GM18519 (cell line): ENCODE measurements around the gene SMPD2.
A peak's percentile ranks its signal among the peaks of the same experiment; 100 is the strongest.

ENCODE experiments used
- ATAC-seq: cut with Tn5 transposase; IDR thresholded peaks from one replicate; pipeline ENCODE4 v1.9.1; 2021; ENCODE audit warnings: mild to moderate bottlenecking, moderate library complexity; ENCODE audit not compliant: unreplicated experiment, low FRiP score

SMPD2 gene

DNA sequence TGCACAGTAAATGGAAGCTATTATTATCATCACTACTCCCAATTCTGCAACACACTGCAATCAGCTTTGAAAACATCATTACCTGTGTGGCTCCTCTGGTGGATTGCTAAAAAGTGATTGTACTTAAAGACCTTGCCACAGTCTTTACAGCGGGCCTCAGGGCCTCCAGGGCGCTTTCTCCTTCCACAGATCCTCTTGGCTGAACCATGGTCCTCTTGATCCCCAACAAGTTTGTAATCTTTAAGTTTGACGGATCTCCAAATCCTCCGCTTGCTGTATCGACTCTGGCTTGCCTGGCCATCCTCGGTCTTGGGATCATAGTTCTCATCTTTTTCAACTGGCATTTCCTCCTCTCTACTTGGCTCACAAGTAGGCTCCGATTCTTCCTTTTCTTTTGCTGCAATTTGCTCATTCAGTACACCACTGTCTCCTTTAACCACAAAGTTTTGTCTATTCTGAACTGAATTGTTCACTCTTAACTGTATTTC lies 40.5 kb downstream of the SMPD2 start:
- ATAC-seq = no peak

DNA sequence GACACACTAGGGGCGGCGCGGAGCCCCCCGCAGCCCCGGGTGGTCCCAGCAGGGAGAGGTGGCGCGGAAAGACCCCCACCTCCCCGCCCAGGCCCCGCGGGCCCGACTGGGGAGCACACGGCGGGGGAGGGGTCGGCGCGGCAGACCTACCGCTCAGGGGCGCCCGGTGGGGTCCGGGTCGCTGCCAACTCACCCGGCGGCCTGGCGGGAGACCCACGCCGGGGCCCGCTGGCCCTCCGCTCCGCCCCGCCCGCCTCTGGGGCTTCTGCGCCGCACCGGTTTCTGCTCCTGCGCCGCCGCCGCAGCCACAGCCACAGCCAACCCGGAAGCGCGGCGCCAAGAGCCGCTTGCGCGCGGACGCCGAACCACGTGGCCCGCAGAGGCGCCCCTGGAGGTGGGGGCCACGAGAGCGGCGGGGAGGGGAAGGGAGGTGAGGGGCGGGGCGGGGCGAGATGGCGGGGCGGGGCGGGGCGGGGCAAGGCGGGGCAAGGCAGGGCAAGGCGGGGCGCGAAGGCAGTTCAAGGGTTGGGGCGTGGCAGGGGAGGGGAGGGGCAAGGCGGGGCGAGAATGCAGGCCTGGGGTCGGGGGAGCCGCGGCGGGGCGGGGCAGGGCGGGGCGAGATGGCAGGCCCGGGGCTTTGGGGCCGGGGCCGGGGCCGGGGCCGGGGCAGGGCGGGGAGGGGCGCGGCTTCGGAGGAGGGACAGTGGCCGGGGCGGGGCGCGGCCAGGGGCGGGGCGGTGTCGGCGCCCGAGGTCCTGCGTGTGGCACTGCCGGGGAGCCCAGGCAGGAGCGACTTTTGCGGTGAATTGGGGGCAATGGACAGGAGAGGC lies 42.6 kb downstream of the SMPD2 start, which contains the start of gene ZBTB24:
ZBTB24 (minus strand) TSS at position 315 of the 830 bp plus-strand sequence. CDS start 1,193 bp downstream, outside the sequence.
- peak; percentile 88 for ATAC-seq

DNA sequence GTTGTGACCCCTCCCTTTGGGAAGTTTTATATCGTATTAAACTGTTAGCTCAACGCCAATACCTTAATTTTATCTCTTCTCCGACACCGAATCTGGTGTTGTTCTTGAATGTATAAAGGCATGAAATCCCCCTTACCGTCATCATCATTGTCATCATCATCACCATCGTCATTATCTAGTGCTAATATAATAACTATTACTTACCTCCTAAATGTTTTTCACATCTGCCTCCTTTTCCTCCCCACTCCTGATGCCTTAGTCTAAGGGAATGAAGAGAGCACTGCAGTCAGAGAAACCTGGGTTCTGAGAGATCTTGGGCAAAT lies 43.2 kb downstream of the SMPD2 start:
- ATAC-seq = no peak

DNA sequence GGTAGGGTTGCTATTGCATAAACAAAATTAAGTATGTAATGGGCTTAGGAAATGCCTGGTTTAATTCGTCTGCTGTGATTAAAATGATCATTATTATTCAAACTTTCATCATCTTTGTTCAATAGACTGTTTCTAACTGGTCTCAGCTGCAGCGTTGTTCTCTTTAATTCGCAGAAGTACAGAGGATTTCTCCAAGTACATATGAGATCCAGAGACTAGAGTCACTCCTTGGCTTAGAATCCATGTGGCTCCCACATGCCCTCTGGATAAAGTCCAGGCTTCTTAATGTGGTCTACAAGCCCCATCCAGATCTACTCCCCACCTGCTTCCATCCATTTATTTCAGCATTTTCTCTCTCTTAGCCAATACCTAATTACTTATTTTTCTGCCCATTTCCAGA lies 43.6 kb downstream of the SMPD2 start:
- no peak for ATAC-seq

GRCh38 chr6:109485266-109485935 lies 44.9 kb downstream of the SMPD2 start:
- ATAC-seq = no peak

DNA sequence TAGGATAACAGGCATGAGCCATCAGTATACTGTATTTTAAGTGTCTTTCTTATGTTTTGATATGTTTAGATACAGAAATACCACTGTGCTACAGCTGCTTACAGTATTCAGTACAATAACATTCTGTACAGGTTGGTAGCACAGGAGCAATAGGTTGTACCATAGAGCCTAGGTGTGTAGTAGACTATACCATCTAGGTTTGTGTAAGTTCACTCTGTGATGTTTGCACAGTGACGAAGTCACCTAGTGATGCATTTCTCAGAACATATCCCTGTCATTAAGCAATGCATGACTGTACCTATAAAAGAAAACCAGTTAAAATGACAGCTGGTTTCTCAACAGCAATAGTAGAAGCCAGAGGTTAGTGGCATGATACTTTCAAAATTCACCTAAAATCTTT lies 45.5 kb downstream of the SMPD2 start:
- no peak for ATAC-seq

DNA sequence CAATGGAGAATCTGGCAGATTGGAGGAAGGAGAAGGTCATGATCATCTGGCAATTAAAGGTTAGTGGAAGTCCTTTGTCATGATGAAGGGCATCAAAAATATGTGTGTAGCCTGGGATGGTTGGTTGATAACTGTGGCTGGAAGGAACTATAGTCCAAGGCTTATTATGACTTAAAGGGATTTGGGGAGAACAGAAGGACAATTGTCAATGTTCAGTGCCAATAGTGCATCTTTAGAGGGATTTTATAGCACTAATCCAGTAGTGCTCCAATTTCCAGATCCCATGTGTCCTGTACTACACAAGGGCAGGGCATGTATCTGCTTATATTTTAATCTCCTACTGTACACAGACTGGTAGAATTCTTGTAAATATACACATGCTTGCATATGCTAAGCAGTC lies 47.5 kb downstream of the SMPD2 start:
- ATAC-seq = no peak

GRCh38 chr6:109490713-109491112 lies 50.2 kb downstream of the SMPD2 start:
- no peak for ATAC-seq

DNA sequence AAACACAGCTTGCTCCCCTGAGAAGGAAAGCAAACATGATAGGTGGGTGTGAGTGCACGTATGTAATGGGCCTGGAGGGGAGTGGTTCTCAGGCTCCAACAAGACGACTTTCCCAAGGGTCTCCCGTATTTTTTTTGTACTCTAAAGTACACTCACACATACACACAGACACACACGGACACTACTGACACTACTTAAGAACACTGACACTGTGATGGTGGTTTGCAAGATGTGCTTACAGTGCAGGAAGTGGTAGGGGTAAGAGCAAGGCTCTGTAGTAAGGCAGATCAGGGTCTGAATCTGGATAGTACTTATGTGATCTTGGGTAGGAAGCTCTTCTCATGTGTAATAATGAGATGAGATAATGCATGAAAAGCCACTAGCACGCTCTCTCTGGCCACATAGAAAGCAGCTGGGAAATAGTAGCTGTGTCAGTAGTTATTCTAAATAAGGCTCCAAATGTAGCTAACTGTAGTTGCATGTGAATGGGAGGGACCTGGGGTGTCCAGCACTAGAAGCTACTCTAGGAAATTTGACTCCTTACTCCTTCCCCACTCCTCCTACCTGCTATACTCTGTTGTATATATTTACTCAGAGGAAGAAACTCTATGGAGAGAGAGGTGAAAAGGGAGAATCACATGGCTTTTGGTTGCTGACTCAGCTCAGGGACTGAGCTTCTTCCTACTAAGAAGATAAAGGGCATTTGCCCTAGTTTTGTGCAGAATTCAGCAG lies 50.8 kb downstream of the SMPD2 start:
- ATAC-seq = peak; percentile 71
